Fibroblast of lung (primary cell): Measurements from ENCODE around the gene SLC37A1. TPM values are rescaled to one million over a fixed set of nuclear protein-coding genes. Genes with fewer than 3 reads are reported as not detected.

Experiments used
- DNase-seq, 2 donors: peaks; one replicate each; pipeline versions ENCODE4 v3.0.0 to v3.0.0-alpha.2; 2010; ENCODE audit warnings: low read depth in 2 of 2
- H2AFZ ChIP-seq: 2 replicates; pipeline ENCODE4 v1.5.1; 2012; ENCODE audit warnings: low read length, control low read depth, inconsistent platforms
- H3K27ac ChIP-seq: 2 replicates; pipeline ENCODE4 v1.5.1; 2011; ENCODE audit warnings: low read length, control low read depth; ENCODE audit not compliant: insufficient read depth
- H3K27me3 ChIP-seq: 2 replicates; pipeline ENCODE4 v1.5.1; 2011; ENCODE audit warnings: mild to moderate bottlenecking, low read length; ENCODE audit not compliant: control insufficient read depth, insufficient read depth
- H3K36me3 ChIP-seq: 2 replicates; pipeline ENCODE4 v1.5.1; 2011; ENCODE audit warnings: low read length; ENCODE audit not compliant: control insufficient read depth, insufficient read depth
- H3K4me1 ChIP-seq: 2 replicates; pipeline ENCODE4 v1.5.1; 2011; ENCODE audit warnings: low read length; ENCODE audit not compliant: control insufficient read depth, insufficient read depth; ENCODE audit errors: extremely low read depth
- H3K4me2 ChIP-seq: 2 replicates; pipeline ENCODE4 v1.5.1; 2011; ENCODE audit warnings: low read length, control low read depth; ENCODE audit not compliant: insufficient read depth; ENCODE audit errors: extremely low read depth
- H3K4me3 ChIP-seq, 4 experiments: fragments of 200-600 bp in 1 of 4; sonication (generic) in 1 of 4; replicated peaks in 1 of 4; 2 replicates each; pipeline ENCODE4 v1.5.1; 2011 to 2016; ENCODE audit warnings: low read length in 4 of 4, low read depth in 3 of 4, mild to moderate bottlenecking in 3 of 4, control low read depth in 2 of 4, inconsistent platforms in 1 of 4, mixed read lengths in 1 of 4; ENCODE audit not compliant: insufficient read depth in 1 of 4; ENCODE audit errors: control extremely low read depth in 1 of 4
- H3K79me2 ChIP-seq: 2 replicates; pipeline ENCODE4 v1.5.1; 2012; ENCODE audit warnings: mild to moderate bottlenecking, low read length, inconsistent platforms; ENCODE audit not compliant: control insufficient read depth, insufficient read depth
- H3K9ac ChIP-seq: 2 replicates; pipeline ENCODE4 v1.5.1; 2011; ENCODE audit warnings: mild to moderate bottlenecking, low read length, control low read depth; ENCODE audit not compliant: insufficient read depth
- H3K9me3 ChIP-seq: 2 replicates; pipeline ENCODE4 v1.5.1; 2012; ENCODE audit warnings: low read depth, low read length; ENCODE audit not compliant: control insufficient read depth, insufficient read depth
- H4K20me1 ChIP-seq: 2 replicates; pipeline ENCODE4 v1.5.1; 2011; ENCODE audit warnings: low read length; ENCODE audit not compliant: control insufficient read depth, insufficient read depth; ENCODE audit errors: extremely low read depth
- EZH2 ChIP-seq: IDR thresholded peaks from 2 replicates; pipeline ENCODE4 v1.5.1; 2012; ENCODE audit warnings: low read length, control low read depth, mild to moderate bottlenecking; ENCODE audit errors: missing control alignments
- polyA plus RNA-seq, 2 donors: library from polyadenylated mRNA; depleted of rRNA in 1 of 2; stranded (reverse) in 1 of 2; unstranded in 1 of 2; fragments of >200 nt; gene quantifications; 2 replicates each; pipeline ENCODE4 v1.2.1, GENCODE V29; 2011 to 2012; ENCODE audit warnings: missing spikeins in 1 of 2
- total RNA-seq: library from RNA; depleted of rRNA; stranded (reverse); fragments of >200 nt; gene quantifications from 2 replicates; pipeline ENCODE4 v1.2.1, GENCODE V29; 2014
- TF ChIP-seq, protein P1 (sequence below), 2 donors: IDR thresholded peaks in 1 of 2; conservative IDR thresholded peaks in 1 of 2; 1 replicate in 1 of 2; 2 replicates in 1 of 2; pipeline ENCODE4 v1.5.1; 2011 to 2012; ENCODE audit warnings: low read length in 2 of 2, control low read depth in 1 of 2, inconsistent platforms in 1 of 2, low read depth in 1 of 2, mild to moderate bottlenecking in 1 of 2

Gene SLC37A1
- total and polyA plus RNA-seq, 2 donors (not counting 1 experiment from before 2014, with no cell fraction given) = 0.42 to 6.4 TPM

DNA sequence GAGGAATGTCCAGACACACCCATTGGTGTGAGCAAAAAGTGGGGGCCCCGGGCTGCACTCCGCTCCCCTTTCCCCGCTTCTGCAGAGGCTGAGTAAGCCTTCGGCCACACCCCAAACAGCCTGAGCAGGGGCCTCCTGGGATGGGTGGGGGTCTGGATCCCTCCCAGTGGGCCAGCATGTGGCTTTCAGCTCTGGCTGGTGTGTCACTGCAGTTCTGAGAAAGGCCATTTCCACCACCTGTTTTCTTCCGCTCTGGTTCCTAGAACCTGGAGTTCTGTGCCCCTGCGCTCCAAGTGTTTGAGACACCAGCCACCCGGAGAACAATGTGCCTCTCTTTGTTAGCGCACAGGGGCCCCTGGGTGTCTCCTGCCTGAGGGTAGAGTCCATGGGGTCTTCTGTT, 30.9 kb downstream of the SLC37A1 start:
- Histone ChIP-seq H3K9me3 (no peaks in the 10 kb centered on the region), H4K20me1 (no peaks in the 10 kb centered on the region), H3K4me1 (no peaks in the 10 kb centered on the region), H3K4me2 (no peak overlapping the region), H3K27ac (no peak overlapping the region), H3K36me3 (no peaks in the 10 kb centered on the region), H2AFZ (no peak overlapping the region), H3K9ac (no peak overlapping the region), H3K79me2 (no peaks in the 10 kb centered on the region), H3K4me3 (no peak overlapping the region), H3K27me3 (no peaks in the 10 kb centered on the region)
- TF ChIP-seq, protein P1, sequence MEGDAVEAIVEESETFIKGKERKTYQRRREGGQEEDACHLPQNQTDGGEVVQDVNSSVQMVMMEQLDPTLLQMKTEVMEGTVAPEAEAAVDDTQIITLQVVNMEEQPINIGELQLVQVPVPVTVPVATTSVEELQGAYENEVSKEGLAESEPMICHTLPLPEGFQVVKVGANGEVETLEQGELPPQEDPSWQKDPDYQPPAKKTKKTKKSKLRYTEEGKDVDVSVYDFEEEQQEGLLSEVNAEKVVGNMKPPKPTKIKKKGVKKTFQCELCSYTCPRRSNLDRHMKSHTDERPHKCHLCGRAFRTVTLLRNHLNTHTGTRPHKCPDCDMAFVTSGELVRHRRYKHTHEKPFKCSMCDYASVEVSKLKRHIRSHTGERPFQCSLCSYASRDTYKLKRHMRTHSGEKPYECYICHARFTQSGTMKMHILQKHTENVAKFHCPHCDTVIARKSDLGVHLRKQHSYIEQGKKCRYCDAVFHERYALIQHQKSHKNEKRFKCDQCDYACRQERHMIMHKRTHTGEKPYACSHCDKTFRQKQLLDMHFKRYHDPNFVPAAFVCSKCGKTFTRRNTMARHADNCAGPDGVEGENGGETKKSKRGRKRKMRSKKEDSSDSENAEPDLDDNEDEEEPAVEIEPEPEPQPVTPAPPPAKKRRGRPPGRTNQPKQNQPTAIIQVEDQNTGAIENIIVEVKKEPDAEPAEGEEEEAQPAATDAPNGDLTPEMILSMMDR (conservative IDR thresholded peaks at IDR 0.05 in 1 of 2, IDR thresholded peaks at IDR 0.05 in 1 of 2; ENCODE audit: low read depth in 1 of 2, low read length in 2 of 2) = no peak
- no peak for TF ChIP-seq EZH2
- no peak for DNase-seq

DNA sequence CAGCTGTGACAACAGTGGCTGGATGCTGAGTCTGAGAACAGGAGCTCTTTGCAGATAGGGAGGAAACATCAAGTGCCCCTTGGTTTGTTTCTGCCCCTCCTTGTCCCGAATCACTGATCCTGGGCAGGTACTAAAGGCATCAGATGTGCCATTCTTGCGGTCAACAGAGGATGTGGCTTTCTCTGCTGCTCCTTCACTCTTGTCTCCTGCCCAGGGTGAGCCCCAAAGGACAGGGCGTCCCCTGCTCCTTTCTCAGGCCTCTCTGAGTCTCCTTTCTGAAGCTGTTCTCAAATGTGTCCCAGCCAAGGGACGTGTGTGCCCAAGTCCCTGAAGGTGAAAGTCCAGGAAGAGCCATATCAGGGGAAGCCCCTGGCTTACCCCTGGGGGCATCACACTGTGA, 31.7 kb downstream of the SLC37A1 start:
- Histone ChIP-seq H3K79me2 (no peaks in the 10 kb centered on the region), H2AFZ (no peak overlapping the region), H3K4me1 (no peaks in the 10 kb centered on the region), H3K4me2 (no peak overlapping the region), H4K20me1 (no peaks in the 10 kb centered on the region), H3K27me3 (no peaks in the 10 kb centered on the region), H3K9me3 (no peaks in the 10 kb centered on the region), H3K9ac (no peak overlapping the region), H3K36me3 (no peaks in the 10 kb centered on the region), H3K4me3 (no peak overlapping the region), H3K27ac (no peak overlapping the region)
- no peak for DNase-seq
- no peak for TF ChIP-seq EZH2
- TF ChIP-seq, protein P1 (conservative IDR thresholded peaks at IDR 0.05 in 1 of 2, IDR thresholded peaks at IDR 0.05 in 1 of 2; ENCODE audit: low read depth in 1 of 2, low read length in 2 of 2) = no peak

DNA sequence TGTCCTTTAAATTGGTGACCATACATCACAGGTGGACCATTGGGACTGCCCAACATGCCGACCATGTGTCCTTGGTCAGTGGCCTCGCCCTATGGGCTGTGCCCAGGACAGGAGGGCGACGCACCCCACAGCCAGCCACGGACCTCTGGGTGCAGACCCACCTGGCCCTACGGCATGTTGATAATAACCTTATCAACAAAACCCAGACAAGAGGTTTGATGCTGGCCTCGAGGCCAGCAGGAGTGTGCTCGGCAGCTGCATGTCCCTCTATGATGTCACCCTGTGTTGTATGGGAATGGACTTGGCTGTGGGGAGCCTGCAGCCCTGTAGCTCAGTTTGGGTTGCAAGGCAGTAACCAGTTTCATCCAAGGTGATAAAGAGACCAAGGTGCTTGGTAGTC, 32.1 kb downstream of the SLC37A1 start:
- H3K4me1 ChIP-seq = no peaks in the 10 kb centered on the region
- H3K4me3 ChIP-seq = no peak overlapping the region
- no peaks in the 10 kb centered on the region for H3K36me3 ChIP-seq
- H3K27ac ChIP-seq = no peak overlapping the region
- H3K9ac ChIP-seq = no peak overlapping the region
- no peaks in the 10 kb centered on the region for H3K27me3 ChIP-seq
- H3K4me2 ChIP-seq = no peak overlapping the region
- no peaks in the 10 kb centered on the region for H3K79me2 ChIP-seq
- no peaks in the 10 kb centered on the region for H4K20me1 ChIP-seq
- DNase-seq = no peak
- TF ChIP-seq, protein P1 (conservative IDR thresholded peaks at IDR 0.05 in 1 of 2, IDR thresholded peaks at IDR 0.05 in 1 of 2; ENCODE audit: low read depth in 1 of 2, low read length in 2 of 2) = no peak
- no peak for TF ChIP-seq EZH2
- H2AFZ ChIP-seq = no peak overlapping the region
- H3K9me3 ChIP-seq = no peaks in the 10 kb centered on the region
